Left lobe of liver (tissue), 2 donors: ENCODE data around the gene DYRK3. TPM values are rescaled to one million over a fixed set of nuclear protein-coding genes. Genes with fewer than 3 reads are reported as not detected.
A peak's percentile ranks its signal among the peaks of the same experiment; 100 is the strongest.

Source experiments
- ATAC-seq: fragments of 200-7000 bp; cut with Tn5 transposase; one replicate; pipeline ENCODE4 v1.9.1; 2020; ENCODE audit warnings: mild to moderate bottlenecking, moderate library complexity
- DNase-seq: peaks from one replicate; pipeline ENCODE4 v3.0.0-alpha.2; 2020; ENCODE audit warnings: low spot score
- total RNA-seq: library from RNA; stranded (reverse); gene quantifications from one replicate; pipeline ENCODE4 v1.2.1, GENCODE V29; 2021
- donor health status: DM: no; HTN: no; CAD: no; lungs with moderate emphysema.
- donor health status: DM: no; HTN: yes; CAD: no.

The DYRK3 gene
- total RNA-seq, 1 donor from 2014 or later: 4.4 TPM

GRCh38 chr1:206658981-206659273 is 23.6 kb downstream of the DYRK3 start:
- ATAC-seq (peak; percentile 32), DNase-seq (peak; percentile 58)

- DNase-seq (no peak), ATAC-seq (no peak)
These were observed 24.8 kb downstream of the DYRK3 start for GRCh38 chr1:206660136-206660535.

- no peak for ATAC-seq
These were observed 26.0 kb downstream of the DYRK3 start for GRCh38 chr1:206661161-206661820.

GRCh38 chr1:206662396-206663092 is 27.2 kb downstream of the DYRK3 start:
- DNase-seq (no peak), ATAC-seq (no peak)

More at GRCh38 chr1:206661161-206661820, 26.0 kb downstream of the DYRK3 start:
- no peak for DNase-seq

GRCh38 chr1:206663362-206663761 is 28.0 kb downstream of the DYRK3 start:
- no peak for DNase-seq
- ATAC-seq: no peak

- DNase-seq (peak; percentile 65), ATAC-seq (peak; percentile 48)
These were observed 28.7 kb downstream of the DYRK3 start for GRCh38 chr1:206663832-206664652.

GRCh38 chr1:206664740-206665139 is 29.4 kb downstream of the DYRK3 start:
- no peak for DNase-seq
- ATAC-seq: no peak

- ATAC-seq (no peak), DNase-seq (no peak)
These were observed 30.8 kb downstream of the DYRK3 start for GRCh38 chr1:206666031-206666561.

- peak; percentile 86 for ATAC-seq
- peak; percentile 87 for DNase-seq
These were observed 31.8 kb downstream of the DYRK3 start for GRCh38 chr1:206666954-206667665.

- DNase-seq (no peak), ATAC-seq (no peak)
These were observed 33.0 kb downstream of the DYRK3 start for GRCh38 chr1:206668351-206668750.

- ATAC-seq (no peak), DNase-seq (no peak)
These were observed 33.6 kb downstream of the DYRK3 start for GRCh38 chr1:206668874-206669410.

GRCh38 chr1:206672011-206672688 is 36.8 kb downstream of the DYRK3 start:
- no peak for DNase-seq
- ATAC-seq: no peak

GRCh38 chr1:206672844-206673758 is 37.8 kb downstream of the DYRK3 start:
- ATAC-seq (peak; percentile 61), DNase-seq (no peak)

- DNase-seq (no peak), ATAC-seq (no peak)
These were observed 38.9 kb downstream of the DYRK3 start for GRCh38 chr1:206674236-206674635.

GRCh38 chr1:206674745-206675175 is 39.4 kb downstream of the DYRK3 start:
- DNase-seq (no peak), ATAC-seq (no peak)

GRCh38 chr1:206676499-206676898 is 41.2 kb downstream of the DYRK3 start:
- no peak for ATAC-seq
- no peak for DNase-seq

GRCh38 chr1:206678490-206678889 is 43.2 kb downstream of the DYRK3 start:
- no peak for DNase-seq
- ATAC-seq: no peak

GRCh38 chr1:206679738-206680211 is 44.4 kb downstream of the DYRK3 start:
- no peak for ATAC-seq
- DNase-seq: no peak

- DNase-seq (no peak), ATAC-seq (no peak)
These were observed 44.9 kb downstream of the DYRK3 start for GRCh38 chr1:206680279-206680678.
